Skeletal muscle cell (primary cell): ENCODE results near the gene HBS1L.
A peak's percentile ranks its signal among the peaks of the same experiment; 100 is the strongest.

Source experiments
- DNase-seq: peaks from one replicate; pipeline ENCODE4 v3.0.0-alpha.2; 2010; ENCODE audit warnings: low read depth
- H3K4me3 ChIP-seq: 2 replicates; pipeline ENCODE4 v1.5.1; 2011; ENCODE audit warnings: low read depth, mild to moderate bottlenecking, control low read depth, low read length, moderate library complexity

The HBS1L gene

GRCh38 chr6:135046912-135047311 is 7.7 kb downstream of the HBS1L start:
- H3K4me3 ChIP-seq = no peak overlapping the region
- DNase-seq = no peak

- H3K4me3 ChIP-seq = no peak overlapping the region
- no peak for DNase-seq
Observed at GRCh38 chr6:135044639-135045038, 10.0 kb downstream of the HBS1L start.

- no peak for DNase-seq
- H3K4me3 ChIP-seq = no peak overlapping the region
Observed at GRCh38 chr6:135043846-135044245, 10.8 kb downstream of the HBS1L start.

GRCh38 chr6:135043364-135043763 is 11.3 kb downstream of the HBS1L start:
- H3K4me3 ChIP-seq = no peak overlapping the region
- no peak for DNase-seq

GRCh38 chr6:135038335-135038734 is 16.3 kb downstream of the HBS1L start:
- no peak overlapping the region for H3K4me3 ChIP-seq
- no peak for DNase-seq

GRCh38 chr6:135037541-135037940 is 17.1 kb downstream of the HBS1L start:
- DNase-seq = no peak
- no peak overlapping the region for H3K4me3 ChIP-seq

- no peak overlapping the region for H3K4me3 ChIP-seq
- DNase-seq = no peak
Observed at GRCh38 chr6:135036731-135037420, 17.7 kb downstream of the HBS1L start.

- H3K4me3 ChIP-seq = no peak overlapping the region
- DNase-seq = no peak
Observed at GRCh38 chr6:135033238-135033637, 21.4 kb downstream of the HBS1L start.

- no peak overlapping the region for H3K4me3 ChIP-seq
- no peak for DNase-seq
Observed at GRCh38 chr6:135030532-135031178, 24.0 kb downstream of the HBS1L start.

GRCh38 chr6:135030056-135030473 is 24.6 kb downstream of the HBS1L start:
- no peak overlapping the region for H3K4me3 ChIP-seq
- no peak for DNase-seq

GRCh38 chr6:135025775-135026174 is 28.8 kb downstream of the HBS1L start:
- DNase-seq = no peak
- no peak overlapping the region for H3K4me3 ChIP-seq

- no peak for DNase-seq
Observed at GRCh38 chr6:135025175-135025574, 29.4 kb downstream of the HBS1L start.

GRCh38 chr6:135022050-135022697 is 32.4 kb downstream of the HBS1L start:
- no peak overlapping the region for H3K4me3 ChIP-seq
- no peak for DNase-seq

More at GRCh38 chr6:135025175-135025574, 29.4 kb downstream of the HBS1L start:
- no peak overlapping the region for H3K4me3 ChIP-seq

GRCh38 chr6:135021310-135022049 is 33.1 kb downstream of the HBS1L start:
- H3K4me3 ChIP-seq = no peak overlapping the region
- DNase-seq = no peak

GRCh38 chr6:135018941-135019340 is 35.7 kb downstream of the HBS1L start:
- DNase-seq = no peak
- no peak overlapping the region for H3K4me3 ChIP-seq

- no peak for DNase-seq
- no peak overlapping the region for H3K4me3 ChIP-seq
Observed at GRCh38 chr6:135018052-135018451, 36.6 kb downstream of the HBS1L start.

- no peak for DNase-seq
Observed at GRCh38 chr6:135014353-135014832, 40.2 kb downstream of the HBS1L start.

GRCh38 chr6:135013211-135013610 is 41.4 kb downstream of the HBS1L start:
- no peak overlapping the region for H3K4me3 ChIP-seq

More at GRCh38 chr6:135014353-135014832, 40.2 kb downstream of the HBS1L start:
- H3K4me3 ChIP-seq = no peak overlapping the region

GRCh38 chr6:135012764-135013163 is 41.9 kb downstream of the HBS1L start:
- H3K4me3 ChIP-seq = no peak overlapping the region
- peak; percentile 11 for DNase-seq

More at GRCh38 chr6:135013211-135013610, 41.4 kb downstream of the HBS1L start:
- DNase-seq = no peak

GRCh38 chr6:135012349-135012748 is 42.3 kb downstream of the HBS1L start:
- no peak for DNase-seq
- H3K4me3 ChIP-seq = no peak overlapping the region
